ENCODE measurements around the gene TIMP3. TPM values are rescaled to one million over a fixed set of nuclear protein-coding genes. Genes with fewer than 3 reads are reported as not detected.

Gene TIMP3
- polyA plus RNA-seq (2013, experiment 1 of 2), result 319 TPM
- 317 TPM for polyA plus RNA-seq (2013, experiment 2 of 2)

DNA sequence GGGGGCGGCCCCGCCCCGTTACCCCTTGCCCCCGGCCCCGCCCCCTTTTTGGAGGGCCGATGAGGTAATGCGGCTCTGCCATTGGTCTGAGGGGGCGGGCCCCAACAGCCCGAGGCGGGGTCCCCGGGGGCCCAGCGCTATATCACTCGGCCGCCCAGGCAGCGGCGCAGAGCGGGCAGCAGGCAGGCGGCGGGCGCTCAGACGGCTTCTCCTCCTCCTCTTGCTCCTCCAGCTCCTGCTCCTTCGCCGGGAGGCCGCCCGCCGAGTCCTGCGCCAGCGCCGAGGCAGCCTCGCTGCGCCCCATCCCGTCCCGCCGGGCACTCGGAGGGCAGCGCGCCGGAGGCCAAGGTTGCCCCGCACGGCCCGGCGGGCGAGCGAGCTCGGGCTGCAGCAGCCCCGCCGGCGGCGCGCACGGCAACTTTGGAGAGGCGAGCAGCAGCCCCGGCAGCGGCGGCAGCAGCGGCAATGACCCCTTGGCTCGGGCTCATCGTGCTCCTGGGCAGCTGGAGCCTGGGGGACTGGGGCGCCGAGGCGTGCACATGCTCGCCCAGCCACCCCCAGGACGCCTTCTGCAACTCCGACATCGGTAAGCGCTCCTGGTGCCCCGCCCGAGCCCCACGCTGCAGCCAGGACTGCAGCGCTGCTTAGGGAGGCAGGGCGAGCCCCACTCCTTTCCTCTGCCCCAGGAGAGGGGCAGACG, at the start of gene TIMP3:
TIMP3 (plus strand) TSS at position 169 of the 700 bp plus-strand sequence; CDS start at position 466, 297 bp downstream.
- Histone ChIP-seq H3K23ac (ENCODE audit: low read length in 2 of 2) (peak within 1 kb of the TSS in 1 of 2 experiments; percentile 87), H2BK12ac (ENCODE audit: low read length in 2 of 2) (peak within 1 kb of the TSS; percentile 11 to 94), H4K8ac (ENCODE audit: low read length) (peak within 1 kb of the TSS; percentile 33), H3K18ac (ENCODE audit: low read depth in 1 of 2, low read length in 2 of 2) (peak within 1 kb of the TSS; percentile 46 to 86), H3K79me1 (replicated peaks; ENCODE audit: low read length, poor library complexity, severe bottlenecking) (no peaks in the 10 kb centered on the region), H3K27ac (ENCODE audit: low read length, poor library complexity, severe bottlenecking) (no peak within 1 kb of the TSS), H3K9me3 (ENCODE audit: control insufficient read depth, low read length) (no peaks in the 10 kb centered on the region), H3K27me3 (ENCODE audit: control insufficient read depth in 1 of 2, insufficient read depth in 1 of 2, low read length in 2 of 2) (peaks cover 0 to 22% of the 10 kb centered on the region in 2 experiments), H4K91ac (ENCODE audit: low read length) (peak within 1 kb of the TSS; percentile 15), H3K4me3 (ENCODE audit: insufficient read depth in 1 of 2, low read depth in 1 of 2, low read length in 2 of 2) (peak within 1 kb of the TSS; percentile 54 to 99), H3K4me1 (ENCODE audit: control insufficient read depth, insufficient read depth, low read depth, low read length) (peaks cover 11% of the 10 kb centered on the region), H3K36me3 (ENCODE audit: control insufficient read depth in 1 of 2, insufficient read depth in 2 of 2, low read depth in 1 of 2, low read length in 2 of 2) (peaks cover 0 to 14% of the 10 kb centered on the region in 2 experiments), H2BK5ac (ENCODE audit: low read depth, low read length, poor library complexity, severe bottlenecking) (no peak within 1 kb of the TSS), H2BK120ac (ENCODE audit: low read depth, low read length) (no peak within 1 kb of the TSS), H2AK5ac (ENCODE audit: low read length, severe bottlenecking) (no peak within 1 kb of the TSS), H3K14ac (ENCODE audit: low read length in 2 of 2) (peak within 1 kb of the TSS in 1 of 2 experiments; percentile 87), H3K9ac (ENCODE audit: low read length) (peak within 1 kb of the TSS; percentile 96), H2AFZ (ENCODE audit: low read depth, low read length) (peak within 1 kb of the TSS; percentile 76), H3K4ac (ENCODE audit: low read depth in 1 of 2, low read length in 2 of 2) (peak within 1 kb of the TSS in 1 of 2 experiments; percentile 84), H3K4me2 (ENCODE audit: low read length, poor library complexity, severe bottlenecking) (peak within 1 kb of the TSS; percentile 67), H2BK15ac (ENCODE audit: low read depth, poor library complexity, severe bottlenecking) (no peak within 1 kb of the TSS)
- DNase-seq, result peak; percentile 86
- under 1% methylated on average over 69 of the region's 72 CpGs for WGBS

DNA sequence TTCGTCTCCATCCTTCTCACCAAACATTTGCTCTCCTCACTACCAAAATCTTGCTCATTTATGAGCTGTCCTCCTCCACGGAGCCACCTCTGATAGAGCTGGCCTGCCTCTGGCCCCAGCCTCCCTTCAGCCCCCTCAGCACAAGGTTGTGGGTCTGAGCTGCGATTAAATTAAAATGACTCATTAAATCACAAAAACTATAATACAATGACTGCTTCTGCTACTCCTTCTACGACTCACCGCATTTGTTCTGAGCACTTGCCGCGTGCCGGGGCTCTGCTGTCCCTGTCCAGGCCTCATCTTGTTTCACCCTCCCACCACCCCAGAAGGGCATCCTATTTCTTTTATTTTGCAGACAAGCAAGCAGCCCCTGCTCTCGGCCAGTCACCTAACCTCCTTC, 49.2 kb upstream of the TIMP3 start:
- peak overlapping the region; percentile 67 for H4K91ac ChIP-seq (ENCODE audit: low read length)
- H3K9me3 ChIP-seq (ENCODE audit: control insufficient read depth, low read length), result no peaks in the 10 kb centered on the region
- H2AFZ ChIP-seq (ENCODE audit: low read depth, low read length), result no peak overlapping the region
- H3K36me3 ChIP-seq (ENCODE audit: control insufficient read depth in 1 of 2, insufficient read depth in 2 of 2, low read depth in 1 of 2, low read length in 2 of 2), result no peaks in the 10 kb centered on the region
- no peaks in the 10 kb centered on the region for H3K27me3 ChIP-seq (ENCODE audit: control insufficient read depth in 1 of 2, insufficient read depth in 1 of 2, low read length in 2 of 2)
- H3K9ac ChIP-seq (ENCODE audit: low read length), result no peak overlapping the region
- no peak overlapping the region for H3K4ac ChIP-seq (ENCODE audit: low read depth in 1 of 2, low read length in 2 of 2)
- WGBS, result 74% methylated on average over 9 of the region's 9 CpGs
- H3K4me3 ChIP-seq (ENCODE audit: insufficient read depth in 1 of 2, low read depth in 1 of 2, low read length in 2 of 2), result no peak overlapping the region
- H4K8ac ChIP-seq (ENCODE audit: low read length), result peak overlapping the region; percentile 35
- no peak overlapping the region for H3K14ac ChIP-seq (ENCODE audit: low read length in 2 of 2)
- H2BK15ac ChIP-seq (ENCODE audit: low read depth, poor library complexity, severe bottlenecking), result no peak overlapping the region
- H3K27ac ChIP-seq (ENCODE audit: low read length, poor library complexity, severe bottlenecking), result no peak overlapping the region
- H3K4me2 ChIP-seq (ENCODE audit: low read length, poor library complexity, severe bottlenecking), result no peak overlapping the region
- peak overlapping the region; percentile 64 to 76 for H2BK12ac ChIP-seq (ENCODE audit: low read length in 2 of 2)
- no peak overlapping the region for H2BK5ac ChIP-seq (ENCODE audit: low read depth, low read length, poor library complexity, severe bottlenecking)
- H3K4me1 ChIP-seq (ENCODE audit: control insufficient read depth, insufficient read depth, low read depth, low read length), result peaks cover 2% of the 10 kb centered on the region
- no peak overlapping the region for H2BK120ac ChIP-seq (ENCODE audit: low read depth, low read length)
- H3K18ac ChIP-seq (ENCODE audit: low read depth in 1 of 2, low read length in 2 of 2), result peak overlapping the region; percentile 37 to 58
- H3K79me1 ChIP-seq (replicated peaks; ENCODE audit: low read length, poor library complexity, severe bottlenecking), result no peaks in the 10 kb centered on the region
- no peak for DNase-seq
- H3K23ac ChIP-seq (ENCODE audit: low read length in 2 of 2), result no peak overlapping the region
- no peak overlapping the region for H2AK5ac ChIP-seq (ENCODE audit: low read length, severe bottlenecking)

DNA sequence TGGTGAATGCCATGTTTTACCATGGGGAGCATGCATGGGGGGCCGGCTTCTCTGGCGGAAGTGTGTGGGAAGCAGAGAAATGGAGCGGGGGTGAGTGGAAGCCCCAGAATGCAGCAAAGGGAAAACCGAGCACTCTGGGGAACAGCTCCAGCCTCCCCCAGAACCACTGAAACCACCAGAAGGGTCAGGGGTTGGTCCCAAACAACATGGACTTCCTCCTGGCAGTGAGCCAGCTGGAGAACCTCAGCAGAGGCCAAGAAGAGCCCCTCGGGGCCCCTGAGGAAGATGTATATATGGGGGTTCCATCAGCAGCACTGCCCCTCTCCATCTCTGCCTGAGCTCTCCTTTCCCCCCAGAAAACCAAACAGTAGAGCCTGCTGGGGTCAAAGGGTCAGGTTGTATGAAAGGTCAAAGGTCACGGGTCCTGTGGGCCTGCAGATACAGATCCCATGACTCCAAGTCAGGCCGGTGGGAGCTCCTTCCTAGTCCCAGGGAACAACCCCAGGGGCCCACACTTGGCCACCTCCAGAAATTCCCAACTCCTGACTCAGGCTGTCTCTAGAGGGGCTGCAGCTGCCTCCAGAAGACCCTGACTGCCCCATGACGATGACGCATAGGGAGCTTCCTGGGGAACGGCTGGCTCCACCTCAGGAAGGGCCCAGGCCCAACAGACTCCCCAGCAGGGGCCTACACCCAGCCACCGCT, 48.5 kb upstream of the TIMP3 start:
- no peak overlapping the region for H3K27ac ChIP-seq (ENCODE audit: low read length, poor library complexity, severe bottlenecking)
- no peak overlapping the region for H2AFZ ChIP-seq (ENCODE audit: low read depth, low read length)
- WGBS, result 46% methylated on average over 9 of the region's 11 CpGs
- H3K4me2 ChIP-seq (ENCODE audit: low read length, poor library complexity, severe bottlenecking), result no peak overlapping the region
- H2BK12ac ChIP-seq (ENCODE audit: low read length in 2 of 2), result peak overlapping the region; percentile 66 to 88
- no peak overlapping the region for H2BK5ac ChIP-seq (ENCODE audit: low read depth, low read length, poor library complexity, severe bottlenecking)
- H3K9me3 ChIP-seq (ENCODE audit: control insufficient read depth, low read length), result no peaks in the 10 kb centered on the region
- peaks cover 2% of the 10 kb centered on the region for H3K4me1 ChIP-seq (ENCODE audit: control insufficient read depth, insufficient read depth, low read depth, low read length)
- no peak overlapping the region for H2AK5ac ChIP-seq (ENCODE audit: low read length, severe bottlenecking)
- H4K8ac ChIP-seq (ENCODE audit: low read length), result peak overlapping the region; percentile 77
- no peak overlapping the region for H3K9ac ChIP-seq (ENCODE audit: low read length)
- peak overlapping the region; percentile 33 to 54 for H3K4ac ChIP-seq (ENCODE audit: low read depth in 1 of 2, low read length in 2 of 2)
- H2BK15ac ChIP-seq (ENCODE audit: low read depth, poor library complexity, severe bottlenecking), result peak overlapping the region; percentile 63
- DNase-seq, result peak; percentile 74
- H2BK120ac ChIP-seq (ENCODE audit: low read depth, low read length), result peak overlapping the region; percentile 84
- no peak overlapping the region for H3K4me3 ChIP-seq (ENCODE audit: insufficient read depth in 1 of 2, low read depth in 1 of 2, low read length in 2 of 2)
- peak overlapping the region; percentile 52 for H4K91ac ChIP-seq (ENCODE audit: low read length)
- no peaks in the 10 kb centered on the region for H3K36me3 ChIP-seq (ENCODE audit: control insufficient read depth in 1 of 2, insufficient read depth in 2 of 2, low read depth in 1 of 2, low read length in 2 of 2)
- H3K27me3 ChIP-seq (ENCODE audit: control insufficient read depth in 1 of 2, insufficient read depth in 1 of 2, low read length in 2 of 2), result no peaks in the 10 kb centered on the region
- H3K79me1 ChIP-seq (replicated peaks; ENCODE audit: low read length, poor library complexity, severe bottlenecking), result no peaks in the 10 kb centered on the region
- H3K18ac ChIP-seq (ENCODE audit: low read depth in 1 of 2, low read length in 2 of 2), result peak overlapping the region; percentile 37 to 73
- H3K23ac ChIP-seq (ENCODE audit: low read length in 2 of 2), result no peak overlapping the region
- H3K14ac ChIP-seq (ENCODE audit: low read length in 2 of 2), result no peak overlapping the region

DNA sequence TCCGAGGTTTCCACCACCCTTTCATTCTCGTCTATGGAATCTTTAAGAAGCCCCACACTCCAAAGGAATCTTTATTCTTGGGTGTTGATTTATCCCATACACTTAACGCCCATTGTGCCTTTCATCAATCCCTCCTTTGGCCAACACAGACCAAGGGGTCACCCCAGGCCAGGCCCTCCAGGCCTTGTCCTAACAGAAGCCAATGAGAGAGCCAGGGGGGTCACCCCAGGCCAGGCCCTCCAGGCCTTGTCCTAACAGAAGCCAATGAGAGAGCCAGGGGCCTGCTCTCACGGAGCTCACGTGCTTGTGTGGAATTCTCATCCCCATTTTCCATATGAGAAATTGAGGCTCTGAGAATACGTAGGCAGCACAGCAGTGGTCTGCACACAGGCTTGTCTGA, 47.9 kb upstream of the TIMP3 start:
- H3K14ac ChIP-seq (ENCODE audit: low read length in 2 of 2), result no peak overlapping the region
- no peak overlapping the region for H2BK5ac ChIP-seq (ENCODE audit: low read depth, low read length, poor library complexity, severe bottlenecking)
- no peaks in the 10 kb centered on the region for H3K79me1 ChIP-seq (replicated peaks; ENCODE audit: low read length, poor library complexity, severe bottlenecking)
- H2BK15ac ChIP-seq (ENCODE audit: low read depth, poor library complexity, severe bottlenecking), result no peak overlapping the region
- WGBS, result 88% methylated on average over 6 of the region's 6 CpGs
- H3K9ac ChIP-seq (ENCODE audit: low read length), result no peak overlapping the region
- peak overlapping the region in 1 of 2 experiments; percentile 84 for H2BK12ac ChIP-seq (ENCODE audit: low read length in 2 of 2)
- H2AFZ ChIP-seq (ENCODE audit: low read depth, low read length), result no peak overlapping the region
- H2AK5ac ChIP-seq (ENCODE audit: low read length, severe bottlenecking), result no peak overlapping the region
- no peak overlapping the region for H3K23ac ChIP-seq (ENCODE audit: low read length in 2 of 2)
- no peak overlapping the region for H3K27ac ChIP-seq (ENCODE audit: low read length, poor library complexity, severe bottlenecking)
- H2BK120ac ChIP-seq (ENCODE audit: low read depth, low read length), result peak overlapping the region; percentile 84
- no peaks in the 10 kb centered on the region for H3K36me3 ChIP-seq (ENCODE audit: control insufficient read depth in 1 of 2, insufficient read depth in 2 of 2, low read depth in 1 of 2, low read length in 2 of 2)
- peak overlapping the region in 1 of 2 experiments; percentile 33 for H3K4ac ChIP-seq (ENCODE audit: low read depth in 1 of 2, low read length in 2 of 2)
- H3K4me2 ChIP-seq (ENCODE audit: low read length, poor library complexity, severe bottlenecking), result no peak overlapping the region
- peaks cover 2% of the 10 kb centered on the region for H3K4me1 ChIP-seq (ENCODE audit: control insufficient read depth, insufficient read depth, low read depth, low read length)
- H3K4me3 ChIP-seq (ENCODE audit: insufficient read depth in 1 of 2, low read depth in 1 of 2, low read length in 2 of 2), result no peak overlapping the region
- H4K91ac ChIP-seq (ENCODE audit: low read length), result no peak overlapping the region
- H3K27me3 ChIP-seq (ENCODE audit: control insufficient read depth in 1 of 2, insufficient read depth in 1 of 2, low read length in 2 of 2), result no peaks in the 10 kb centered on the region
- peak overlapping the region in 1 of 2 experiments; percentile 69 for H3K18ac ChIP-seq (ENCODE audit: low read depth in 1 of 2, low read length in 2 of 2)
- H3K9me3 ChIP-seq (ENCODE audit: control insufficient read depth, low read length), result no peaks in the 10 kb centered on the region
- peak overlapping the region; percentile 40 for H4K8ac ChIP-seq (ENCODE audit: low read length)
- DNase-seq, result no peak
